ENCODE data around the gene SHB.
A peak's percentile ranks its signal among the peaks of the same experiment; 100 is the strongest.

The SHB gene

GRCh38 chr9:37946971-37947370 is 122.1 kb downstream of the SHB start:
- no peak overlapping the region for H3K4me3 ChIP-seq (ENCODE audit: low read length)
- H3K27ac ChIP-seq (ENCODE audit: low read depth, low read length) = no peak overlapping the region
- no peaks in the 10 kb centered on the region for H3K27me3 ChIP-seq (ENCODE audit: control insufficient read depth, insufficient read depth, low read length)
- H3K9ac ChIP-seq (ENCODE audit: low read length) = no peak overlapping the region
- no peaks in the 10 kb centered on the region for H3K36me3 ChIP-seq (ENCODE audit: control insufficient read depth, insufficient read depth, low read length)
- H3K4me1 ChIP-seq (ENCODE audit: control insufficient read depth, insufficient read depth, low read length) = peaks cover 15% of the 10 kb centered on the region

DNA sequence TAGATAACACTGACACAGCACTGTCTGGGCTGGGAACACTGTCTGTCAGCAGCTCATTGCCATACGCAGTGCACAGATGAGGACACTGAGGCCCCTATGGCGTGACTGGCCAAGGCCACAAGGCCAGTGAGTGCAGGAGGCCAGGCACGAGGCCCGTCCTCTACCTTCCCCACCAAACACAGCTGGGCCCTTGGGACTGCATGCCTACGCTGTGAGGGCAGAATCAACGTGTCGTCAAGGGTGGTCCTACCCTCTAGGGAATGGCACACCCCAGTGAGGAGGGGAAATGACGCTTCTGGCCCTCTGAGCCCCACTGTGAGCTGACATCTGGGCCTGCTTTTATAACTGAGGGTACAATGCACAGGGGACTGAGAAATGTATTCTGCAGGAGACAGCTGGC is 123.0 kb downstream of the SHB start:
- no peak overlapping the region for H3K27ac ChIP-seq (ENCODE audit: low read depth, low read length)
- H3K4me1 ChIP-seq (ENCODE audit: control insufficient read depth, insufficient read depth, low read length) = peaks cover 15% of the 10 kb centered on the region
- H3K4me3 ChIP-seq (ENCODE audit: low read length) = no peak overlapping the region
- no peak overlapping the region for H3K9ac ChIP-seq (ENCODE audit: low read length)
- no peaks in the 10 kb centered on the region for H3K36me3 ChIP-seq (ENCODE audit: control insufficient read depth, insufficient read depth, low read length)
- no peaks in the 10 kb centered on the region for H3K27me3 ChIP-seq (ENCODE audit: control insufficient read depth, insufficient read depth, low read length)

DNA sequence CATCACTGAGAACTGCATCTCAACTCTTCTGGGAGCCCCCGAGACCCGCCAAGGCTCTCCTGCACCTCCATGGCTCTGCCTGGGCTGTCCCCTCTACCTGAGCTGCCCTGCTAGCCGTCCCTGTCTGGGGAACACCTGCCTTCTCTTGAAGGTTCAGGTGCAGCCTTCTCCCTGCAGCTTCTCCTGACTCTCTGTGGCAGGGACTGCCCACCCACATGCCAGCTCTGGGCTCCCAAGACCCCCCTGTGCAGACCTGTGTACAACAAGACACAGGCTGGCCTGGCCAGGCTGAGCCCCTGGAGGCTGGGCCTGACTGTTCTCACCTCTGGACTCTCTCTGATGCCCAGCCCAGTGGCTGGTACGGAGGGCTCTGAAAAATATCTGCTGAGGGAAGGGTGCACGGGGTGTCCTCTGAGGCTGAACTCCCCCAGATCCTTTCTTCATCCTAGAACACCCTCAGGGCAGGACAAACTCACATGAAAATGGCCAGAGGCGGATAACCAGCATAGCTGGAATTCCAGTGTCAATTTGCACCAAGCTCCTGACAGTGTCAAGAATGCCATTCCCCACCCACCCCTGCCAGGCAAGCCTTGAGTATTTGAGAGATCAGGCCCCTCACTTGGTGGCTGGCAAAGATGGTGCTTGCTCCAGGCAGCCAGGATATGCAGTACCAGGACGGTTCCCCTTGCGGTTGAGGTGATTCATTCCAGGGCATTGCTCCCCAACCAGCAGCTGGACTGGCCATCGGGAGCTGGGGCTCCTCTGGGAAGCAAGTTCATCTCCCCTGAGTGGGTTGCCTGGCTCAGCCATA is 124.2 kb downstream of the SHB start:
- Histone ChIP-seq H3K4me1 (ENCODE audit: control insufficient read depth, insufficient read depth, low read length) (peaks cover 15% of the 10 kb centered on the region), H3K9ac (ENCODE audit: low read length) (no peak overlapping the region), H3K36me3 (ENCODE audit: control insufficient read depth, insufficient read depth, low read length) (no peaks in the 10 kb centered on the region), H3K4me3 (ENCODE audit: low read length) (no peak overlapping the region), H3K27ac (ENCODE audit: low read depth, low read length) (no peak overlapping the region), H3K27me3 (ENCODE audit: control insufficient read depth, insufficient read depth, low read length) (no peaks in the 10 kb centered on the region)

- Histone ChIP-seq H3K9ac (ENCODE audit: low read length) (no peak overlapping the region), H3K36me3 (ENCODE audit: control insufficient read depth, insufficient read depth, low read length) (no peaks in the 10 kb centered on the region), H3K4me1 (ENCODE audit: control insufficient read depth, insufficient read depth, low read length) (peaks cover 15% of the 10 kb centered on the region), H3K4me3 (ENCODE audit: low read length) (no peak overlapping the region), H3K27me3 (ENCODE audit: control insufficient read depth, insufficient read depth, low read length) (no peaks in the 10 kb centered on the region), H3K27ac (ENCODE audit: low read depth, low read length) (no peak overlapping the region)
Measured at GRCh38 chr9:37944266-37944650, 124.8 kb downstream of the SHB start.

DNA sequence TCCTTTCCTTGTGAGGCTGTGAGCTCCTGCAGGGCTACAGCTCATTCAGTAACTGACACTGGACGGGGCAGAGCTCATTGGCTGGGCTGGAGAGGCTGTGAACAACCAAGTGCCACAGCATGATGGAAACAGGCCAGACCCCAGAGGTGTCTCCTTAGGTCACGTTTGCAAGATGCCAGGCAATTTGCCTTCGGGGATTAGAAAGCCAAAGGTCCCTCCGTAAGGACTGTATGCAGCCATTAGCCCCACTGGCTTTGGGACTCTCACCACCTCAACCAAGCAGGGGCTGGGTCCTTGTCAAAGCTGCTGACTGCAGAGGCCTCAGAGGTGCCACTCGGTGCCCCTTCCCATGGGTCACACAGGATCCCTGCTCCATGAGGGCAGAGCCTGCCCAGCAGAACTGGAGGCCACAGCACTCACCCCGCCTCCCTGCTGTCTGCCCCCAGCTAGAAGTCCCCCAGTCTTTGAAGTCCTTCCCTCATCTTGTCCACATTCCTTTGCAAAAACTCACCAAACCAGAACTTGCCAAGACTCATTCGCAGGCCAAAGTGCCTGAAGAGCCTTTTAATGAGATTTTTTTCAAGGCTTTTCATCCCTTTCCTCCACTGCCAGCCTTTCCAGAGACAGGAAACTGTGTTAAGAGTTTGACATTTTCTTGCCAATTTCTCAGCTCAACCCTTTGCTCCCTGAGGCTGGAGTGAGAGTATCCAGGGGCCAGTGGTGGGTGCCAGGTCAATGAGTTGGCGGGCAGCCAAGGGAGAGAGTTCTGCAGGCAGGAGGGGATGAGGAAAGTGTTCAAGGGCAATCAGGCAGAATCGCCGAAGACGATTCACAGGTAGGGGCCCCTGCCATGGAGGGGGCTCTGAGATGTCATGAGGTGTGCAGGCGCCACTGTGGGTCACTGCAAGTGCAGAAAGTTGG is 125.4 kb downstream of the SHB start:
- no peaks in the 10 kb centered on the region for H3K36me3 ChIP-seq (ENCODE audit: control insufficient read depth, insufficient read depth, low read length)
- H3K4me3 ChIP-seq (ENCODE audit: low read length) = no peak overlapping the region
- peaks cover 21% of the 10 kb centered on the region for H3K4me1 ChIP-seq (ENCODE audit: control insufficient read depth, insufficient read depth, low read length)
- no peak overlapping the region for H3K9ac ChIP-seq (ENCODE audit: low read length)
- peak overlapping the region; percentile 12 for H3K27ac ChIP-seq (ENCODE audit: low read depth, low read length)
- no peaks in the 10 kb centered on the region for H3K27me3 ChIP-seq (ENCODE audit: control insufficient read depth, insufficient read depth, low read length)

DNA sequence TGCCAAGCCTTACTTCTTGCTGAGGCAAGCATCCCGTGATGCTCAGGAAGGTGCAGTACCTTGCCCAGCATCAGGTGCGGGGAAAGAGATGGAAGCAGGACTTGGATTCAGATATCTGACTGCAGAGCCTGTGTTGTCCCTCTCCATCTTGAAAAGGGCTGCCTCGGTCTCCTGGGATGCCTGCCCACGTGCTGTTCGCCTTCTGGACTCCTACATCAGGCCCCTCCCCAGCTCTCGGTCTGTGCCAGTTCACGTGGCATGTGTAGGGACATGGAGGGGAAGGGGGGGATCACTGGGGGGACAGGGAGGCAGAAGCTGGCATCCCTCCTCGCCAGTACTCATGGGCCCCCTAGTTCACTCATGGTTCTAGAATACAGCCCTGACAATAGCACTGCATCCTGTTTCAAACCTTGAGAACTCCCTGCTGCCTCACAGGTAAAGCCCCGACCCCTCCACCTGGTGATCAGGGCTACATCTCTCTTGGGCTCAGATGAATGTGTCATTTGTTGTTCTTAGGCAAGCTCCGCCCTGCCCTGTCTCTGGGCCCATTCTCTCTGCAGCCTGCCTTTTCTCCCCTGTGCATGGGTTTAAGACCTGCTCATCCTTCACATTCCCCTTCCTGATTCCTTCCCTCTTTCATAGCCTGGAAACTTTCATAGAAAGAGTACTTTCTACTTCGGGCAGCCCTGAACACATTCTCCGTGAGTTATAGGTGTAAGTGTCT is 126.2 kb downstream of the SHB start:
- Histone ChIP-seq H3K27ac (ENCODE audit: low read depth, low read length) (no peak overlapping the region), H3K36me3 (ENCODE audit: control insufficient read depth, insufficient read depth, low read length) (no peaks in the 10 kb centered on the region), H3K4me3 (ENCODE audit: low read length) (no peak overlapping the region), H3K27me3 (ENCODE audit: control insufficient read depth, insufficient read depth, low read length) (no peaks in the 10 kb centered on the region), H3K4me1 (ENCODE audit: control insufficient read depth, insufficient read depth, low read length) (peaks cover 25% of the 10 kb centered on the region), H3K9ac (ENCODE audit: low read length) (no peak overlapping the region)

DNA sequence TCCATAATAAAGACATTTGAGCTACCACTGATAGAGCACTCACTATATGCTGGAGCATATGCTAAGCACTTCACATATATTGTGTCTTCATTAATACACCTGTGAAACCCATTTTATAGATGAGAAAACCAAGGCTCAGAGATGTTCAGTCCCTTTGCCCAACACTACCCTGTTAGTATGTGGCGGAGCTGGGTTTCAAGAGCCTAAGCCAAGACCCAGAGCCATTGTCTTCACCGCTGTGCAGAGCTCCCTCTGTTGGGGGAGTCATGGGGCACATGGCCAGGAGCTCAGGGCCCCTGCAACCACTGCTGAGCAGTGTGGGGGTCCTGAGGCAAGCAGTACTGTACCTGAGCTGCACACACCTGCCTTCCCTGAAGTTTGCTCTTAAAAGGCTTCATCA is 127.8 kb downstream of the SHB start:
- Histone ChIP-seq H3K4me3 (ENCODE audit: low read length) (no peak overlapping the region), H3K27ac (ENCODE audit: low read depth, low read length) (no peak overlapping the region), H3K4me1 (ENCODE audit: control insufficient read depth, insufficient read depth, low read length) (peaks cover 25% of the 10 kb centered on the region), H3K9ac (ENCODE audit: low read length) (no peak overlapping the region), H3K36me3 (ENCODE audit: control insufficient read depth, insufficient read depth, low read length) (no peaks in the 10 kb centered on the region), H3K27me3 (ENCODE audit: control insufficient read depth, insufficient read depth, low read length) (no peaks in the 10 kb centered on the region)

DNA sequence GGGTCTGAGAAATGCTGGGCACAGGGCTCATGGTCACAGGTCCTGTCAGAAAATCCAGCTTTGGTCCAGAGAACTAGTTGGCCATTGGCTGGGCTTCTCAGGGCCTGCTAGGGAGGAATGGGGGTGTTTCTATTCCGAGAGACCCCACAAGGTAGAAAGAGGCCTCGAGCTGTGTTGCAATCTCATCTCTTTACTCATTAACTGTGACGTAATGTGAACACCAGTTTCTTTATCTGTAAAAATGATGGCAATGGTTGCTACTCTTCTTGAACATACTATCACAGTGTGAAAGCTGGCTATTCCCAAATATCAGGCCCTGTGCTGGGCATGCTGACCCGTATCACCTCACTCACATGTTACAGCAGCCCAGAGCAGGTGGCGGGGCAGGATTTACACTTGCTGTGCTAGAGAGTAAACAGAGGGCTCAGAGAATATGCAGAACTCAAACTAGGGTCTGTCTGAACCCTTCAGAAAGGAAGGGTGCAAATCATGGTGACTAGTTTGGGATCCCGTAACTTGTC is 129.4 kb downstream of the SHB start:
- Histone ChIP-seq H3K27me3 (ENCODE audit: control insufficient read depth, insufficient read depth, low read length) (no peaks in the 10 kb centered on the region), H3K9ac (ENCODE audit: low read length) (no peak overlapping the region), H3K36me3 (ENCODE audit: control insufficient read depth, insufficient read depth, low read length) (no peaks in the 10 kb centered on the region), H3K4me3 (ENCODE audit: low read length) (no peak overlapping the region), H3K27ac (ENCODE audit: low read depth, low read length) (no peak overlapping the region), H3K4me1 (ENCODE audit: control insufficient read depth, insufficient read depth, low read length) (peaks cover 23% of the 10 kb centered on the region)

- peaks cover 12% of the 10 kb centered on the region for H3K4me1 ChIP-seq (ENCODE audit: control insufficient read depth, insufficient read depth, low read length)
- peak overlapping the region; percentile 9 for H3K27ac ChIP-seq (ENCODE audit: low read depth, low read length)
- H3K4me3 ChIP-seq (ENCODE audit: low read length) = no peak overlapping the region
- no peaks in the 10 kb centered on the region for H3K27me3 ChIP-seq (ENCODE audit: control insufficient read depth, insufficient read depth, low read length)
- no peaks in the 10 kb centered on the region for H3K36me3 ChIP-seq (ENCODE audit: control insufficient read depth, insufficient read depth, low read length)
- H3K9ac ChIP-seq (ENCODE audit: low read length) = no peak overlapping the region
Measured at GRCh38 chr9:37938121-37938891, 130.7 kb downstream of the SHB start.

- Histone ChIP-seq H3K27me3 (ENCODE audit: control insufficient read depth, insufficient read depth, low read length) (no peaks in the 10 kb centered on the region), H3K9ac (ENCODE audit: low read length) (no peak overlapping the region), H3K4me3 (ENCODE audit: low read length) (no peak overlapping the region), H3K36me3 (ENCODE audit: control insufficient read depth, insufficient read depth, low read length) (no peaks in the 10 kb centered on the region), H3K4me1 (ENCODE audit: control insufficient read depth, insufficient read depth, low read length) (peaks cover 9% of the 10 kb centered on the region), H3K27ac (ENCODE audit: low read depth, low read length) (no peak overlapping the region)
Measured at GRCh38 chr9:37937366-37937765, 131.7 kb downstream of the SHB start.

GRCh38 chr9:37936965-37937364 is 132.1 kb downstream of the SHB start:
- Histone ChIP-seq H3K27ac (ENCODE audit: low read depth, low read length) (no peak overlapping the region), H3K4me3 (ENCODE audit: low read length) (no peak overlapping the region), H3K9ac (ENCODE audit: low read length) (no peak overlapping the region)

More at GRCh38 chr9:37936965-37937364, 132.1 kb downstream of the SHB start:
- no peaks in the 10 kb centered on the region for H3K36me3 ChIP-seq (ENCODE audit: control insufficient read depth, insufficient read depth, low read length)
- H3K4me1 ChIP-seq (ENCODE audit: control insufficient read depth, insufficient read depth, low read length) = peaks cover 9% of the 10 kb centered on the region
- no peaks in the 10 kb centered on the region for H3K27me3 ChIP-seq (ENCODE audit: control insufficient read depth, insufficient read depth, low read length)
